ENCODE measurements around the gene KRT28. TPM values are rescaled to one million over a fixed set of nuclear protein-coding genes. Genes with fewer than 3 reads are reported as not detected.

Gene KRT28
- polyA plus RNA-seq, 1 donor (not counting 4 experiments of a cell fraction or from before 2014, with no cell fraction given) = not detected

GRCh38 chr17:40801157-40801556 is 1.4 kb upstream of the KRT28 start:
- no peak for DNase-seq (ENCODE audit: low read depth, low spot score)
- no peaks in the 10 kb centered on the region for H4K20me1 ChIP-seq (ENCODE audit: control insufficient read depth, extremely low read depth, insufficient read depth, low read length)
- no peak for FAIRE-seq
- no peak overlapping the region for H3K4me3 ChIP-seq (ENCODE audit: control insufficient read depth in 2 of 3, extremely low read depth in 1 of 3, insufficient read depth in 2 of 3, low read depth in 1 of 3, low read length in 3 of 3)
- H3K27me3 ChIP-seq (ENCODE audit: control insufficient read depth, extremely low read depth, insufficient read depth, low read length) = peaks cover 12% of the 10 kb centered on the region
- no peaks in the 10 kb centered on the region for H3K79me2 ChIP-seq (ENCODE audit: control insufficient read depth, insufficient read depth, low read length)
- no peaks in the 10 kb centered on the region for H3K36me3 ChIP-seq (ENCODE audit: control insufficient read depth in 2 of 2, extremely low read depth in 1 of 2, insufficient read depth in 2 of 2, low read length in 2 of 2)
- H3K9me1 ChIP-seq (ENCODE audit: control insufficient read depth, extremely low read depth, insufficient read depth, low read length) = no peaks in the 10 kb centered on the region
- H3K27ac ChIP-seq (ENCODE audit: control insufficient read depth, insufficient read depth, low read length) = no peak overlapping the region
- no peaks in the 10 kb centered on the region for H3K4me1 ChIP-seq (ENCODE audit: control insufficient read depth, extremely low read depth, insufficient read depth, low read length)
- H3K4me2 ChIP-seq (ENCODE audit: control insufficient read depth, extremely low read depth, insufficient read depth, low read depth, low read length) = no peak overlapping the region
- no peak overlapping the region for H3K9ac ChIP-seq (ENCODE audit: control insufficient read depth, extremely low read depth, insufficient read depth, low read length)
- no peaks in the 10 kb centered on the region for H3K9me3 ChIP-seq (ENCODE audit: control insufficient read depth, low read depth, low read length)
- dilution Hi-C loops (cut with MboI; ENCODE audit: extremely low pct_ligation_motif_present, low sequenced_read_pairs) = no loop called here
- TF ChIP-seq, protein P1, sequence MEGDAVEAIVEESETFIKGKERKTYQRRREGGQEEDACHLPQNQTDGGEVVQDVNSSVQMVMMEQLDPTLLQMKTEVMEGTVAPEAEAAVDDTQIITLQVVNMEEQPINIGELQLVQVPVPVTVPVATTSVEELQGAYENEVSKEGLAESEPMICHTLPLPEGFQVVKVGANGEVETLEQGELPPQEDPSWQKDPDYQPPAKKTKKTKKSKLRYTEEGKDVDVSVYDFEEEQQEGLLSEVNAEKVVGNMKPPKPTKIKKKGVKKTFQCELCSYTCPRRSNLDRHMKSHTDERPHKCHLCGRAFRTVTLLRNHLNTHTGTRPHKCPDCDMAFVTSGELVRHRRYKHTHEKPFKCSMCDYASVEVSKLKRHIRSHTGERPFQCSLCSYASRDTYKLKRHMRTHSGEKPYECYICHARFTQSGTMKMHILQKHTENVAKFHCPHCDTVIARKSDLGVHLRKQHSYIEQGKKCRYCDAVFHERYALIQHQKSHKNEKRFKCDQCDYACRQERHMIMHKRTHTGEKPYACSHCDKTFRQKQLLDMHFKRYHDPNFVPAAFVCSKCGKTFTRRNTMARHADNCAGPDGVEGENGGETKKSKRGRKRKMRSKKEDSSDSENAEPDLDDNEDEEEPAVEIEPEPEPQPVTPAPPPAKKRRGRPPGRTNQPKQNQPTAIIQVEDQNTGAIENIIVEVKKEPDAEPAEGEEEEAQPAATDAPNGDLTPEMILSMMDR (optimal IDR thresholded peaks at IDR 0.05 in 1 of 3, IDR thresholded peaks at IDR 0.05 in 1 of 3, conservative IDR thresholded peaks at IDR 0.05 in 1 of 3; ENCODE audit: extremely low read depth in 1 of 3, insufficient read depth in 2 of 3, low read length in 3 of 3) = no peak
- no peak for TF ChIP-seq EZH2 (IDR thresholded peaks at IDR 0.05; ENCODE audit: low read length)
- H2AFZ ChIP-seq (ENCODE audit: control insufficient read depth, low read length) = no peak overlapping the region

DNA sequence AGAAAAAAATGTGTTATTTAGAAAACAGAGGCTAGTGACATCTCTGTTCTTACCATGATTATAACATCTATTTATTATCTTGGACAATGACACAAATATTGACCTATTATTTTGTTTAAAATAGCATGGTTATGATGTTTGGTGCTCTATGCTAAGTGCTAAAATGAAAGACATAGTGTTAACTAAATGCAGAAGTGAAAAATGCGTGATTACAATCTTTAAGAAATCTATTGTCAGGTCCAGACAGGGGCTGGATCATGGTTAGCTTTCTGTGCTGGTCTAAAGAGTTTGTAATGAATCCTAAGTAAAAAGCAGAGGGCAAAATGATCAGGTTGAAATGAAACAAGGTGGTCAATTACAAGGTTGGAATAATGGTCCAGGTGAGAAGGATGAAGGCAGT is 622 bp upstream of the KRT28 start:
- H2AFZ ChIP-seq (ENCODE audit: control insufficient read depth, low read length) = no peak overlapping the region
- H3K27ac ChIP-seq (ENCODE audit: control insufficient read depth, insufficient read depth, low read length) = no peak overlapping the region
- no peaks in the 10 kb centered on the region for H3K79me2 ChIP-seq (ENCODE audit: control insufficient read depth, insufficient read depth, low read length)
- dilution Hi-C loops (cut with MboI; ENCODE audit: extremely low pct_ligation_motif_present, low sequenced_read_pairs) = no loop called here
- TF ChIP-seq, protein P1 (optimal IDR thresholded peaks at IDR 0.05 in 1 of 3, IDR thresholded peaks at IDR 0.05 in 1 of 3, conservative IDR thresholded peaks at IDR 0.05 in 1 of 3; ENCODE audit: extremely low read depth in 1 of 3, insufficient read depth in 2 of 3, low read length in 3 of 3) = no peak
- TF ChIP-seq EZH2 (IDR thresholded peaks at IDR 0.05; ENCODE audit: low read length) = no peak
- H4K20me1 ChIP-seq (ENCODE audit: control insufficient read depth, extremely low read depth, insufficient read depth, low read length) = no peaks in the 10 kb centered on the region
- H3K4me3 ChIP-seq (ENCODE audit: control insufficient read depth in 2 of 3, extremely low read depth in 1 of 3, insufficient read depth in 2 of 3, low read depth in 1 of 3, low read length in 3 of 3) = no peak overlapping the region
- peaks cover 19% of the 10 kb centered on the region for H3K27me3 ChIP-seq (ENCODE audit: control insufficient read depth, extremely low read depth, insufficient read depth, low read length)
- H3K9ac ChIP-seq (ENCODE audit: control insufficient read depth, extremely low read depth, insufficient read depth, low read length) = no peak overlapping the region
- no peaks in the 10 kb centered on the region for H3K4me1 ChIP-seq (ENCODE audit: control insufficient read depth, extremely low read depth, insufficient read depth, low read length)
- no peaks in the 10 kb centered on the region for H3K9me1 ChIP-seq (ENCODE audit: control insufficient read depth, extremely low read depth, insufficient read depth, low read length)
- DNase-seq (ENCODE audit: low read depth, low spot score) = no peak
- H3K4me2 ChIP-seq (ENCODE audit: control insufficient read depth, extremely low read depth, insufficient read depth, low read depth, low read length) = no peak overlapping the region
- no peak for FAIRE-seq
- H3K9me3 ChIP-seq (ENCODE audit: control insufficient read depth, low read depth, low read length) = no peaks in the 10 kb centered on the region
- H3K36me3 ChIP-seq (ENCODE audit: control insufficient read depth in 2 of 2, extremely low read depth in 1 of 2, insufficient read depth in 2 of 2, low read length in 2 of 2) = no peaks in the 10 kb centered on the region

Data from keratinocyte (primary cell).